Transverse colon (tissue), 4 donors: ENCODE data around the gene SH3GL3. TPM values are rescaled to one million over a fixed set of nuclear protein-coding genes. Genes with fewer than 3 reads are reported as not detected.

Experiments
- DNase-seq: peaks from one replicate; pipeline ENCODE4 v3.0.0-alpha.2; 2019
- H3K27ac ChIP-seq, 4 donors: fragments of 200-600 bp; sonication (generic); 2 replicates each; pipeline ENCODE4 v1.5.1; 2016 to 2018; ENCODE audit warnings: inconsistent platforms in 4 of 4
- H3K27me3 ChIP-seq: fragments of 200-600 bp; sonication (generic); 2 replicates; pipeline ENCODE4 v1.5.1; 2017; ENCODE audit warnings: inconsistent platforms
- H3K36me3 ChIP-seq, 4 donors: fragments of 200-600 bp; sonication (generic); 2 replicates each; pipeline ENCODE4 v1.5.1; 2017 to 2019; ENCODE audit warnings: inconsistent platforms in 4 of 4
- H3K4me1 ChIP-seq, 4 donors: fragments of 200-600 bp; sonication (generic); 2 replicates each; pipeline ENCODE4 v1.5.1; 2017 to 2020; ENCODE audit warnings: inconsistent platforms in 4 of 4
- H3K4me3 ChIP-seq, 4 donors: fragments of 200-600 bp; sonication (generic); 1 replicate in 1 of 4; 2 replicates in 3 of 4; pipeline versions ENCODE4 v1.5.1 to v1.6.1; 2017 to 2019; ENCODE audit warnings: inconsistent platforms in 4 of 4
- H3K9me3 ChIP-seq, 2 donors: fragments of 200-600 bp; sonication (generic); 2 replicates each; pipeline ENCODE4 v1.5.1; 2017 to 2019; ENCODE audit warnings: inconsistent platforms in 2 of 2
- EP300 ChIP-seq: sonication (generic); formaldehyde crosslinking; IDR thresholded peaks from one replicate; pipeline ENCODE4 v1.6.1; 2017; ENCODE audit warnings: antibody characterized with exemption, low read depth
- POLR2A ChIP-seq: fragments of 450-650 bp; IDR thresholded peaks from one replicate; pipeline ENCODE4 v1.6.1; 2016; ENCODE audit warnings: antibody characterized with exemption, mild to moderate bottlenecking, moderate library complexity
- POLR2AphosphoS5 ChIP-seq, 3 donors: sonication (generic); formaldehyde crosslinking; IDR thresholded peaks; one replicate each; pipeline ENCODE4 v1.6.1; 2016; ENCODE audit warnings: antibody characterized with exemption in 3 of 3
- WGBS, 2 donors: methylation state at CpG; one replicate each; pipeline ENCODE4 v1.1.5; 2018; ENCODE audit warnings: low coverage in 1 of 2; 5-methylcytosine and 5-hydroxymethylcytosine counted together
- in situ Hi-C, 4 donors: fragments of 200-750 bp; cut with MboI; loops; one replicate each; pipeline versions ENCODE4 v1.15.0 to v1.15.1; 2017; ENCODE audit warnings: low sequenced_read_pairs in 3 of 4, low pct_ligation_motif_present in 1 of 4, low pct_unique_long_range_greater_than_20kb in 1 of 4
- intact Hi-C: fragments of 100-400 bp; cut with DNase I; formaldehyde crosslinking; loops from one replicate; pipeline ENCODE4 v1.15.1; 2023; ENCODE audit warnings: low total_unique reads
- total RNA-seq, 4 donors: library from RNA; depleted of rRNA; stranded (reverse); fragments of >200 nt; gene quantifications; one replicate each; pipeline ENCODE4 v1.1.0, GENCODE V29; 2016
- TF ChIP-seq, protein P1 (sequence below), 5 experiments: fragments of 200-600 bp in 3 of 5; fragments of 450-650 bp in 2 of 5; sonication (generic) in 3 of 5; IDR thresholded peaks; 1 replicate in 2 of 5; 2 replicates in 3 of 5; pipeline ENCODE4 v1.5.1; 2016 to 2017; ENCODE audit warnings: antibody characterized with exemption in 5 of 5, inconsistent platforms in 3 of 5, mild to moderate bottlenecking in 2 of 5, moderate library complexity in 1 of 5

SH3GL3 gene
- total RNA-seq, 4 donors from 2014 or later, result not detected

DNA sequence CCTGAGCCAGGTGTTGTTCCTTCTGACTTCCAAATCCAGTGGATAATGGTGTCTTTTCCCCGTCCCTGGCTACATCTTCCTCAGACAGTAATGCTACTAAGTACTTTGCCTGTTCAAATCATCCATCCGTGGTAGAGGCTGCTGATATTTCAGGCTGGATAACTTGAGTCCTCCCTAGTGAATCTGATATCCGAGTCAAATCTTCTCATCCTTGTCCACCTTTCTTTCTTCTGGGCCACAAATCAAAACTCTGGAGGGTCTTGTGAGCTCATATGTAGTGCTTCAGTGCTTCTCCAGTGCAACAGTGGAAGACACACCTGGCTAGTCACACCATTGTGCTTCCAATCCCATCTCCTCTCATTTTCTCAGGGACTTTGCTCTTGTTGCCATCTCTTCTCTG, 11.2 kb downstream of the SH3GL3 start:
- Histone ChIP-seq H3K27me3 (no peaks in the 10 kb centered on the region), H3K9me3 (no peaks in the 10 kb centered on the region), H3K4me1 (no peaks in the 10 kb centered on the region), H3K27ac (no peak overlapping the region), H3K4me3 (no peak overlapping the region), H3K36me3 (no peaks in the 10 kb centered on the region)
- TF ChIP-seq EP300 (no peak), POLR2A (no peak), POLR2AphosphoS5 (IDR thresholded peaks at IDR 0.05) (no peak)
- TF ChIP-seq, protein P1, sequence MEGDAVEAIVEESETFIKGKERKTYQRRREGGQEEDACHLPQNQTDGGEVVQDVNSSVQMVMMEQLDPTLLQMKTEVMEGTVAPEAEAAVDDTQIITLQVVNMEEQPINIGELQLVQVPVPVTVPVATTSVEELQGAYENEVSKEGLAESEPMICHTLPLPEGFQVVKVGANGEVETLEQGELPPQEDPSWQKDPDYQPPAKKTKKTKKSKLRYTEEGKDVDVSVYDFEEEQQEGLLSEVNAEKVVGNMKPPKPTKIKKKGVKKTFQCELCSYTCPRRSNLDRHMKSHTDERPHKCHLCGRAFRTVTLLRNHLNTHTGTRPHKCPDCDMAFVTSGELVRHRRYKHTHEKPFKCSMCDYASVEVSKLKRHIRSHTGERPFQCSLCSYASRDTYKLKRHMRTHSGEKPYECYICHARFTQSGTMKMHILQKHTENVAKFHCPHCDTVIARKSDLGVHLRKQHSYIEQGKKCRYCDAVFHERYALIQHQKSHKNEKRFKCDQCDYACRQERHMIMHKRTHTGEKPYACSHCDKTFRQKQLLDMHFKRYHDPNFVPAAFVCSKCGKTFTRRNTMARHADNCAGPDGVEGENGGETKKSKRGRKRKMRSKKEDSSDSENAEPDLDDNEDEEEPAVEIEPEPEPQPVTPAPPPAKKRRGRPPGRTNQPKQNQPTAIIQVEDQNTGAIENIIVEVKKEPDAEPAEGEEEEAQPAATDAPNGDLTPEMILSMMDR (IDR thresholded peaks at IDR 0.05), result no peak
- intact Hi-C loops, result no loop called here
- WGBS, 2 donors, result 71 to 100% methylated on average over 1 to 3 of the region's 3 CpGs
- in situ Hi-C loops, result no loop called here
- DNase-seq, result no peak

- no peak for DNase-seq
- Histone ChIP-seq H3K9me3 (no peaks in the 10 kb centered on the region), H3K4me3 (no peak overlapping the region), H3K36me3 (no peaks in the 10 kb centered on the region), H3K27ac (no peak overlapping the region), H3K27me3 (no peaks in the 10 kb centered on the region), H3K4me1 (no peaks in the 10 kb centered on the region)
- in situ Hi-C loops, result no loop called here
- TF ChIP-seq EP300 (no peak), POLR2AphosphoS5 (IDR thresholded peaks at IDR 0.05) (no peak), POLR2A (no peak)
- TF ChIP-seq, protein P1 (IDR thresholded peaks at IDR 0.05), result no peak
- intact Hi-C loops, result no loop called here
- WGBS, 2 donors, result 82 to 88% methylated on average over 1 to 3 of the region's 3 CpGs
Measured at GRCh38 chr15:83462026-83462425, 14.9 kb downstream of the SH3GL3 start.

DNA sequence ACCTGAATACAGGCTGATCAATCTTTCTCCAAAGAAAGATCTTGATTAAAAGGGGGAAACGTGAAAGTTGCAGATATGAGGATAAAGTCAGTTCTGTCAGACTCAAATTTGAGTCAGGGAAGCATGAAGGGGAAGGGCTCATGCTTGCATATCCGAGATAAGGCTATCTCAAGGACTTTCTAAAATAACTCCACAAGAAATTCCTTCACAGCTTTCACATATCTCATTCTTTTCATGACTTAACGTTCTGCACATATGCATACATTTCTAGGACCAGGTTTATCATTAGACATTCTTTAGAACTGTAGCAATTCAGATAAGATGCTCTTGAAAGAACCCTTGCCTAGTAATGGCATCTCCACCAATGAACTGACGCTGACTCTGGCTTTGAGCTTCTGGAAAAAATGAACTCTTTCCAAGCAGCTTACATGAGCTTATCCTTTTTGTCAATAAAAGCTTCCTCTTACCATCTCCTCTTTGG, 15.9 kb downstream of the SH3GL3 start:
- intact Hi-C loops, result no loop called here

GRCh38 chr15:83470887-83471286, 23.7 kb downstream of the SH3GL3 start:
- H3K9me3 ChIP-seq, result no peaks in the 10 kb centered on the region
- TF ChIP-seq POLR2A, result no peak
- TF ChIP-seq POLR2AphosphoS5 (IDR thresholded peaks at IDR 0.05), result no peak
- TF ChIP-seq, protein P1 (IDR thresholded peaks at IDR 0.05), result no peak
- TF ChIP-seq EP300, result no peak
- H3K27ac ChIP-seq, result no peak overlapping the region
- H3K4me3 ChIP-seq, result no peak overlapping the region
- H3K36me3 ChIP-seq, result no peaks in the 10 kb centered on the region
- no peaks in the 10 kb centered on the region for H3K27me3 ChIP-seq
- no peak for DNase-seq
- in situ Hi-C loops (no loop called here), intact Hi-C loops (no loop called here)
- H3K4me1 ChIP-seq, result no peaks in the 10 kb centered on the region

More for the DNA sequence above, 15.9 kb downstream of the SH3GL3 start:
- Histone ChIP-seq H3K27ac (no peak overlapping the region), H3K36me3 (no peaks in the 10 kb centered on the region), H3K9me3 (no peaks in the 10 kb centered on the region), H3K4me1 (no peaks in the 10 kb centered on the region), H3K4me3 (no peak overlapping the region), H3K27me3 (no peaks in the 10 kb centered on the region)
- WGBS, 2 donors, result 38 to 68% methylated on average over 2 to 4 of the region's 4 CpGs
- in situ Hi-C loops, result no loop called here
- TF ChIP-seq POLR2AphosphoS5 (IDR thresholded peaks at IDR 0.05), result no peak
- TF ChIP-seq, protein P1 (IDR thresholded peaks at IDR 0.05), result no peak
- no peak for TF ChIP-seq POLR2A
- TF ChIP-seq EP300, result no peak
- no peak for DNase-seq
